ENCODE data around the gene LCN15.

The LCN15 gene

DNA sequence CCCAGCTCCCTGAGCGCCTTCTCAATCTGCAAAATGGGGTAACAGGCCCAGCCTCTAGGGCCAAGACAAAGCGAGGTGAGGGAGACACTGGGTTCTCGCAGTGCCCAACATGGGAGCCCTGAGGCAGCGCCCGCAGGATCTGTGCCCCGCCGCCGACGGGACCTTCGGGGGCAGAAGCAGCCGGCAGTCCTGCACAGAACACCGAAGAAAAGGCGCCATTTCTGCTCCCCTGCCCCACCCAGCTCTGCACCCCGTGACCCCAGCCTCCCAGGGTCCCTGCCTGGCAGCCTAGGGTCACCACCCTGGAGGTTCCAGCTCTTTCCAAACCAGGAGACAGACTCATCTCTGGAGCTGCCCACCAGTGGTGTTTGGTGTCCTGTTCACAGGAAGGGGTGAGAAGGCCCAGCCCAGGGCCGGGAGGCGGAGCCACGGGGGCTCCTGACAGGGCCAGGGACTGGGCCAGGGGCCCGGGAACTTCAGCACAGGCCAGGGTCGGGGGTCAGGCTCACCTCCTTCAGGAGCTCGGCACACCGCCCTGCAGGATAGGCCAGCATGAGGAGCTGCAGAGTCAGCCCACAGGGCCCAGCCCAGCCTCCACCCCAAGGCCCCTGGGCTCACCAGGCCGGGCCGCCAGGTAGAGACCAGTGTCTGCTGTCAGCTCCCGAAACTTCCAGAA lies 9.6 kb downstream of the LCN15 start:
- DNase-seq = no peak

- no peak for DNase-seq
Measured at GRCh38 chr9:136754059-136754572, 10.2 kb downstream of the LCN15 start.

DNA sequence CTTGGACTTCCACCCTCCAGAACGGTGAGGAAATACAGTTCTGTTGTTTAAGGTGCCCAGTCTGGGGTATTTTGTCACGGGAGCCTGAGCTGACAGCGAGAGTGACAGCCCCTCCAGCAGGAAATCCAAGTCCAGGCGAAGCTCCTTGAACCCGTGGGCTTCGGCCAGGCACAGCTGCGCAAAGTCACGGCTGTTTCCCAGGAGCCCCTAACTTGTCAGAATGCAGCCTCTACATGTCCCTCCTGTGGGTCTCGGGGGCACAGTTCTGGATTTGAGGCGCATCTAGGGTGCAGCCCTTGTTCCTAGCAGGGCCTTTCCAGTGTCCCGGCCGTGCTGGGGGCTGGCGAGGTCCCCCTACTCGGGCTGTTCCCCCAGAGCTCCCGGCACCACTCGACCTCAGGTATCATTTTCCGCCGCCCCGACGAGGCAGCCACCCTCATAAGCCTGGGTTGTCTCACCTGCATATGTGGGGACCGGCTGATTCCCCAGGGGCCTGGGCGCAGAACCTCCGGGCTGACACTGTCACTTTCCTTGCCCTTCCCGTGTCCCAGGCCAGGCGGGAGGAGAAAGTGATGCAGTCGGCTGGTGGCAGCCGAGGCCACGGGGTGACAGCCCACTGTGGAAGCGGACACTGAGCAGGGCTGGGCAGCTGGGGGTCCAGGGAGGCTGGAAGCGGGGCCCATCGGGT lies 10.8 kb downstream of the LCN15 start:
- DNase-seq = no peak

DNA sequence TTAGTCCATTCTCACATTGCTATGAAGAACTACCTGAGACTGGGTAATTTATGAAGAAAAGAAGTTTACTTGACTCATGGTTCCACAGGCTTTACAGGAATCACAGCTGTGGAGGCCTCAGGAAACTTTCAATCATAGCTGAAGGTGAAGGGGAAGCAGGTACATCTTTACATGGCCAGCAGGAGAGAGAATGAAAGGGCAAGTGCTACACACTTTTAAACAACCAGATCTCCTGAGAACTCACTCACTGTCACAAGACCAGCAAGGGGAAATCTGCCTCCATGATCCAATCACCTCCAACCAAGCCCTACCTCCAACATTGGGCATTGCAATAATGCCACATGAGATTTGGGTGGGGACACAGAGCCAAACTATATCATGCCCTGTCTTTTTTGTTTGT lies 12.5 kb downstream of the LCN15 start:
- DNase-seq = no peak

GRCh38 chr9:136751244-136751643 lies 13.1 kb downstream of the LCN15 start:
- no peak for DNase-seq

DNA sequence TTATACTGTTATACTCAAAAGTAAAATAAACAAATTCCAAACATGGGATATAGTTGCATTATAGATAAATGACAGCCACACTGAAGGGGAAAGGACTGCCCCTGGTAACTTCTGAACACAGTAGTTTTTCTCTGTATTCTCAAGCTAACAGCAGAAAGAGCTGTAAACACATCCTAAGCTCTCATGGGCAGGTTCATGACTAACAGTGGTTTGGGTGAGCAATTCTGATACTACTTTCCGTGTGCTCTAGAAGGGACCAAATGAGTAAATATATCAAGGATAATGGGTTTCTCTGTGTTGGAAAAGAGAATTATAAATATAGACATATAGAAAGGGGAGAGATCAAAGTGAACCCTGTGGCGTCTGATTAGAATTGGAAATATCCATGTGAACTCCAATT lies 13.8 kb downstream of the LCN15 start:
- DNase-seq = no peak

GRCh38 chr9:136748666-136749611 lies 15.4 kb downstream of the LCN15 start:
- no peak for DNase-seq

GRCh38 chr9:136748201-136748600 lies 16.1 kb downstream of the LCN15 start, which contains the start of gene LCN6:
TSS of gene LCN6 (minus strand) at chr9:136748525. CDS start at chr9:136748483, 42 bp downstream.
- no peak for DNase-seq

DNA sequence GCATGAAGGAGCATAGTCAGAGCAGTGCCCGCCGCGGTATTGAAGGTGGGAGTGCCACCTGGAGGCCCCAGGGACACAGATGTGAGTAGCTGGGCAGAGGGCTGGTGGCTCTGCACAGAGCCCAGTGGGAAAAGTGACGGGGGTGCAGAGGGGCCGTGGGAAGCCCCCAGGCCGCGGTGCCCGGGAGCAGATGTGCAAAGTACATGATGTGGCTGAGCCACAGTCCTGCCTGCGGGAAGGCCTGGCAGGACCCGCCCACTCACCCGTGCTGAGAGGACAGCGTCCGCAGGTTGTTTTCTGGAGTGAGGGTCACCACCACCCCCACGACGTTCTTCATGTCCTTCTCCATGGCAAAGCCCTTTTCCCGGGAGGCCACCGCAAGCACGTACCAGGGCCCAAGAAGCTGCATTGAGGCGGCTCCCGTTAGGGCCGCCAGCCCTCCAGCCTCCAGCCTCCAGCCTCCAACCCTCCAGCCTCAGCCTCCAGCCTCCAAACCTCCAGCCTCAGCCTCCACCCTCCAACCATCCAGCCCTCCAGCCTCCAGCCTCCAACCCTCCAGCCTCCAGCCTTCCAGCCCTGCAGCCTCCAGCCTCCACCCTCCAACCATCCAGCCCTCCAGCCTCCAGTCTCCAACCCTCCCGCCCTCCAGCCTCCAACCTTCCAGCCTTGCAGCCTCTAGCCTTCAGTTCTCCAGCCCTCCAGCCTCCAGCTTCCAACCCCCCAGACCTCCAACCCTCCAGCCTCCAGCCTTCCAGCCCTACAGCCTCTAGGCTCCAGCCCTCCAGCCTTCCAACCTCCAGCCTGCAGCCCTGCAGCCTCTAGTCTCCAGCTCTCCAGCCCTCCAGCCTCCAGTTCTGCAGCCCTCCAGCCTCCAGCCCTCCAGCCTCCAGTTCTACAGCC lies 16.9 kb downstream of the LCN15 start:
- no peak for DNase-seq

DNA sequence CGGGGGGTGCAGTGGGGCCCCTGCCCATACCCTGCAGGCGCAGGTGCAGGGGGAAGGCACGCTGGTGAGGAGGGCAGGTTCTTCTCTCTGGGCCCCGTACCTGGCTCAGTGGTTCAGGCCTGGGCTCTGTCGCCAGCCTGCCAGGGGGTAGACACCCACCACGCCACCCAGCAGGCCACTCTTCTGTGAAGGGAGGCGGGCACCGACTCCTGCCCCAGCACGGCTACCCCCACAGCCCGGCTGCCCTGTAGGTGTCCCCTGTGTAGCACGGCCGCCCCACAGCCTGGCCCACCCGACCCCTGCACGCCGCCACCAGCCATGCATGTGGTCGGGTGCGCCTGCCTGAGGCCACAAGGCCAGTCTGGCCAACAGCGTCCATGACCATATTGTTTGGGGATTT lies 17.7 kb downstream of the LCN15 start:
- DNase-seq = no peak

- no peak for DNase-seq
Measured at GRCh38 chr9:136746155-136746490, 18.2 kb downstream of the LCN15 start.

GRCh38 chr9:136745389-136746154 lies 18.7 kb downstream of the LCN15 start:
- DNase-seq = no peak

DNA sequence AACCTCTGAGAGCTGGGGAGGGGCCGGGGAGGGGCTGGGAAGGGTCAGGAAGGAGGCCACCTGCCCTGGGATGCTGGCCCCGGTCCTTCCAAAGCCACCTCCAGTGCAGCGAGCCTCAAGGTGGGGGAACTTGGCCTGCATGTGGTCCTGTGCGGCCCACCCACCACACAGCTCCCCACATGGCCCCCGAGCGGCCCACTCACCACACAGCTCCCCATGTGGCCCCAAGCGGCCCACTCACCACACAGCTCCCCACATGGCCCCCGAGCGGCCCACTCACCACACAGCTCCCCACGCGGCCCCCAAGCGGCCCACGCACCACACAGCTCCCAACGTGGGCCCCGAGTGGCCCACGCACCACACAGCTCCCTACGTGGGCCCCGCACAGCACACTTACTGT lies 19.5 kb downstream of the LCN15 start:
- no peak for DNase-seq

DNA sequence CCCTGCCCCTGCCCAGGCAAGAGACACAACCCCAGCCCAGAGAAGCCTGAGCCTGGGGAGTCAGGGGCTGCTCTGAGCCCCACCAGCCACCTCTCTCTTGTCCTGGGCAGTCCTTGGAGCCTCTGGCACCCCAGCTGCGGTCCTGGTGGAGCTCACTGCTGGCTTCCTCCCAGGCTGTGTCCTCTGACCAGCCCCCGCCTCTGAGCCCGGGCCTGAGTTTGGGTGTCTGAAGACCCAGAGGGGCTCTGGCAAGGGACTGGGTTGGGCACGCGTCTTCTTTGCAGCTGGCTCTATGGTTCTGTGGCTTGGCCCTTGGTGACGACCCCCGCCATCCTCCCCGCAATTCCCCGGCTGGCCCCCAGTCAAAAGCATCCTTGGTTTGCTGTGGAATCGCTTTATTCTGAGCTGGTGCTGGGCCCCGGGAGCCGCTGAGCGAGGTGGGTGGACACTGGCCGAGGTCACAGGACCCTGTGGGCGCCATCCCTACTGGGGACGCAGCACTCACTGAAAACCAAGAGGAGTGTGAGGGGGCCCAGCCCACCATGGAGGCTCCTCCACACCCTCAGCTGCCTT lies 20.6 kb downstream of the LCN15 start:
- DNase-seq = no peak

- no peak for DNase-seq
Measured at GRCh38 chr9:136742591-136743391, 21.5 kb downstream of the LCN15 start, which contains the start of gene LCN10. TSS of gene LCN10 (minus strand) at chr9:136742940. CDS start at chr9:136742903, 37 bp downstream.

DNA sequence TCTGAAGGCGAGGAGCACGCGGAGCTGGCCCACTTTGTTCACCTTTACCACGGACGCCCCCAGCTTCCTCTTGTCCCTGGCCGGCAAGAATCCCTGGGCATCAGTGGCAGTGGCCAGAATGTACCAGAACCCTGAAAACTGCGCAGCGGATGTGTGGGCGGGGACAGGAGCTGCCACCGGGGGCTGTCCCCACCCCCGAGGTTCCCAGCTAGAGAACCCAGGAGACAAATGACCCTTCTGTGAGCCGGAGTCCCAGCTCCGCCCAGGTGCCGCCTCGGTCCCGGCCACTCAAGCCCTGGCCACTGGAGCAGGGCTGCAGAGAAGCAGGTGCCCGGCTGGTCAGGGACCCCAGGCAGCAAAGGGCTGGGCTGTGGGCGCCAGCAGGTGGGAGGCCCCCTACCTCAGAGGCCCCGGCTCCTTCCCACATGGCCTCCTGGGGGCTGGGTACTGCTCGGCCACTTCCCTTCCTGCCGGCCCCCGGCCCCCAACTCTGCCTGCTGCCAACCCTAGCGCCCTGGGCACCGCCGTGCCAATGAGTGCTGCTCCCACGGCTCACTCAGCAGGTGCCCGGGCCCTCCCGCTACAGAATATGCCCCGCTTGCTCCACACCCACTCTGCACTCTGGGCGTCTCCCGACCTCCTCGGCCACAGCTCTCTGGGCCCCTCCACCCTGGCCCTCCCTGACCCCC lies 22.3 kb downstream of the LCN15 start:
- DNase-seq = no peak

DNA sequence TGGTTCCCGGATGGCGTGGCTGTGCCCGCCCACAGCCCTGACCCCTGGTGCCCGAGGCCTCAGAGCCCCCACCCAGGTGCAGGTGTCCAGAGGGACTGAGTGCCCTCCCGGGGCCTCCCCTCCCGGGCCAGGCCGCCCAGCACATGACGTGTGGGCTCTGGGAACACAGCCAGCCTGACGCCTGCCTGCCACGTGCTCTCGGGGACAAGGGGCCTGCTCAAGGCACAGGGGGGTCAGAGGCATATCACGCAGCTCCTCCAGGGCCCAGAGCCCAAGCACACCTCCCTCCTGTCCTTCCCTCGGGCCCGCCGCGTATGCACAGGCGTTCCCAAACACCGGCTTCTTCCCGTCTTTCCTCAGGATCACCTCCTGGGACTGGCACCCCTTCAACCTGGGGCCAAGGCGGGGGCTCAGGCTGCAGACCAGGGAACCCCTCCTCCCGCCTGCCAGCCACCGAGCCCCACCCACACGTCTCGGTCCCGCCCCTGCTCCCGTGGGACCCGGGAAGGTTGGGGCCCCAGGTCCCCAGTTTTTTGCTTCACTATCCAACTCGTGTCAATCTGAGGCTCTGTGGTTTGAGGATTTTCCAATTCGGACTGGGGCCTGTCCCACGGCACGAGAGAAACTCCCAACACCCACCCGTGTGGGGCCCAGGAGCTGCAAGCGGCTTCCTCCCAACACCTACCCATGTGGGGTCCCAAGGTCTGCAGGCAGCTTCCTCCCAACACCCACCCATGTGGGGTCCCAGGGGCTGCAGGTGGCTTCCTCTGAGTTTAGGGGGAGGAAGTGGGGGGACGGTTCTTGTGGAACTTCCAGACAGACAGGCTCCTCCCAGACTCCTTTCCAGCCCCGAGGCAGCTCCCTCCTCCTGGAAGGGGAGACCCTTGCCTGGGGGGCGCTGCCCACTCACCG lies 23.1 kb downstream of the LCN15 start:
- DNase-seq = no peak

DNA sequence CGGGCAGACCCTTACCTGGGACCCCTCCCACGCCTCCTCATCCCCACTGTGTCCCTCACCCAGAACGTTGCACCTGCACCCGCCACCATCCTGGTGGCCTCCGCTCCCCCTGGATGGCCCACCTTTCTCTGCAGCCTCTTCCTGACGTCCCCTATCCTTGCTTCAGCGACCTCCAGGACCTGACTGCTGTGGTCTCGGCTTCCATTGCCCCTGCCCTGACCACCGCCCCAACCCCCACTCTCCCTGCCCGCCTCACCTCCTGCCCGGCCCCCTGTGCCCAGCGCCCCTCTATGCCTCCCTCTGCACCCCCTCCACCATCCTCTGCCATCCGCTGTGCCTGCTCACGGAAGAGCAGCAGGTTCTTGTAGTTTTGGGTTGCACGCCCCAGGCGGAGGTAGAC lies 23.8 kb downstream of the LCN15 start:
- no peak for DNase-seq

Data from cortex of kidney (tissue), 1 donor.